OCI-LY3 (cell line): ENCODE measurements around the gene IFRD2.
"Not testable (repeated sequence)": the region's sequence is repeated elsewhere in the genome, so short reads cannot be mapped to it uniquely, and the experiment has no call there.

ENCODE experiments used
- H2AFZ ChIP-seq: fragments of 200-600, 300-600 bp; shearing (Covaris generic); 2 replicates; pipeline ENCODE4 v1.6.0; 2014; ENCODE audit warnings: antibody characterized with exemption, low read depth, low read length
- H3K27ac ChIP-seq: fragments of 200-600, 300-600 bp; sonication (generic); 2 replicates; pipeline ENCODE4 v1.5.1; 2014; ENCODE audit warnings: mild to moderate bottlenecking, low read length, moderate library complexity, mixed read lengths
- H3K27me3 ChIP-seq: fragments of 200-600, 300-600 bp; sonication (generic); 2 replicates; pipeline ENCODE4 v1.6.1; 2014; ENCODE audit warnings: low read depth, low read length, mixed read lengths
- H3K36me3 ChIP-seq: fragments of 200-600, 300-600 bp; sonication (generic); replicated peaks from 2 replicates; pipeline ENCODE3; 2014; ENCODE audit warnings: low read depth, low read length, mixed read lengths
- H3K4me1 ChIP-seq: fragments of 300-600, 200-600 bp; sonication (generic); 2 replicates; pipeline ENCODE4 v1.6.1; 2014; ENCODE audit warnings: low read length, mixed read lengths
- H3K4me2 ChIP-seq: fragments of 200-600, 300-600 bp; sonication (generic); 2 replicates; pipeline ENCODE4 v1.6.1; 2014; ENCODE audit warnings: low read length, mixed read lengths
- H3K4me3 ChIP-seq: fragments of 300-600, 200-600 bp; sonication (generic); 2 replicates; pipeline ENCODE4 v1.5.1; 2014; ENCODE audit warnings: antibody characterized with exemption, mild to moderate bottlenecking, low read length, moderate library complexity
- H3K79me2 ChIP-seq: fragments of 300-600, 200-600 bp; shearing (Covaris generic); 2 replicates; pipeline ENCODE4 v1.6.1; 2014; ENCODE audit warnings: mild to moderate bottlenecking, low read length, mixed read lengths
- H3K9ac ChIP-seq: fragments of 300-600, 200-600 bp; shearing (Covaris generic); 2 replicates; pipeline ENCODE4 v1.6.0; 2014; ENCODE audit warnings: mild to moderate bottlenecking, low read length, moderate library complexity
- H3K9me3 ChIP-seq: fragments of 200-600, 300-600 bp; shearing (Covaris generic); 2 replicates; pipeline ENCODE4 v1.6.1; 2014; ENCODE audit warnings: low read length, mixed read lengths; ENCODE audit not compliant: insufficient read depth
- H4K20me1 ChIP-seq: fragments of 200-600, 300-600 bp; sonication (generic); 2 replicates; pipeline ENCODE4 v1.6.1; 2016; ENCODE audit warnings: low read length, mixed read lengths; ENCODE audit not compliant: insufficient read depth
- CTCF ChIP-seq: fragments of 200-600, 300-600 bp; sonication (generic); IDR thresholded peaks from 2 replicates; pipeline ENCODE4 v1.5.1; 2014; ENCODE audit warnings: antibody characterized with exemption, low read length, low read depth
- EZH2phosphoT487 ChIP-seq: fragments of 200-600 bp; shearing (Covaris generic); IDR thresholded peaks from 2 replicates; pipeline ENCODE4 v1.6.1; 2018; ENCODE audit warnings: antibody characterized with exemption, mixed run types, low read depth

Gene IFRD2

GRCh38 chr3:50245831-50246516 is 46.3 kb downstream of the IFRD2 start:
- H3K79me2 ChIP-seq, result peaks cover 92% of the 10 kb centered on the region

GRCh38 chr3:50245251-50245745 is 46.9 kb downstream of the IFRD2 start:
- Histone ChIP-seq H4K20me1 (peaks cover 64% of the 10 kb centered on the region), H2AFZ (no peak overlapping the region), H3K27ac (peak overlapping the region; percentile 63), H3K4me2 (peak overlapping the region; percentile 89), H3K9ac (peak overlapping the region; percentile 69), H3K36me3 (peaks cover 22% of the 10 kb centered on the region), H3K4me3 (peak overlapping the region; percentile 77), H3K9me3 (no peaks in the 10 kb centered on the region), H3K79me2 (peaks cover 92% of the 10 kb centered on the region), H3K4me1 (peaks cover 51% of the 10 kb centered on the region), H3K27me3 (no peaks in the 10 kb centered on the region)
- TF ChIP-seq EZH2phosphoT487 (no peak), CTCF (no peak)

More at GRCh38 chr3:50245831-50246516, 46.3 kb downstream of the IFRD2 start:
- Histone ChIP-seq H3K27me3 (no peaks in the 10 kb centered on the region), H4K20me1 (peaks cover 65% of the 10 kb centered on the region), H2AFZ (no peak overlapping the region), H3K4me3 (peak overlapping the region; percentile 77), H3K36me3 (peaks cover 22% of the 10 kb centered on the region), H3K4me2 (peak overlapping the region; percentile 89), H3K9ac (peak overlapping the region; percentile 69), H3K27ac (peak overlapping the region; percentile 63), H3K9me3 (no peaks in the 10 kb centered on the region), H3K4me1 (peaks cover 47% of the 10 kb centered on the region)
- TF ChIP-seq EZH2phosphoT487 (no peak), CTCF (peak; percentile 99)

- H3K9ac ChIP-seq, H3K4me2 ChIP-seq, H3K4me3 ChIP-seq, H3K27me3 ChIP-seq, H2AFZ ChIP-seq, H3K9me3 ChIP-seq: not testable (repeated sequence)
- Histone ChIP-seq H3K4me1 (peaks cover 55% of the 10 kb centered on the region), H3K79me2 (peaks cover 92% of the 10 kb centered on the region), H4K20me1 (peaks cover 64% of the 10 kb centered on the region), H3K27ac (peak overlapping the region; percentile 35), H3K36me3 (peaks cover 27% of the 10 kb centered on the region)
Observed at GRCh38 chr3:50244813-50245212, 47.4 kb downstream of the IFRD2 start.

- peaks cover 93% of the 10 kb centered on the region for H3K79me2 ChIP-seq
- H3K4me1 ChIP-seq, result peaks cover 57% of the 10 kb centered on the region
- peaks cover 64% of the 10 kb centered on the region for H4K20me1 ChIP-seq
- peak overlapping the region; percentile 70 for H3K4me3 ChIP-seq
- TF ChIP-seq EZH2phosphoT487 (no peak), CTCF (no peak)
- H3K27ac ChIP-seq, result peak overlapping the region; percentile 87
- no peaks in the 10 kb centered on the region for H3K27me3 ChIP-seq
- H3K4me2 ChIP-seq, result peak overlapping the region; percentile 90
- peaks cover 37% of the 10 kb centered on the region for H3K36me3 ChIP-seq
- H3K9me3 ChIP-seq, result no peaks in the 10 kb centered on the region
- H3K9ac ChIP-seq, result peak overlapping the region; percentile 67; the same call in 1 of the 2 replicates
- H2AFZ ChIP-seq, result no peak overlapping the region
Observed at GRCh38 chr3:50243543-50243895, 48.7 kb downstream of the IFRD2 start.
